ENCODE data around the gene ARL15. TPM values are rescaled to one million over a fixed set of nuclear protein-coding genes. Genes with fewer than 3 reads are reported as not detected.

The ARL15 gene
- total RNA-seq, 1 donor from 2014 or later: 10.4 TPM

DNA sequence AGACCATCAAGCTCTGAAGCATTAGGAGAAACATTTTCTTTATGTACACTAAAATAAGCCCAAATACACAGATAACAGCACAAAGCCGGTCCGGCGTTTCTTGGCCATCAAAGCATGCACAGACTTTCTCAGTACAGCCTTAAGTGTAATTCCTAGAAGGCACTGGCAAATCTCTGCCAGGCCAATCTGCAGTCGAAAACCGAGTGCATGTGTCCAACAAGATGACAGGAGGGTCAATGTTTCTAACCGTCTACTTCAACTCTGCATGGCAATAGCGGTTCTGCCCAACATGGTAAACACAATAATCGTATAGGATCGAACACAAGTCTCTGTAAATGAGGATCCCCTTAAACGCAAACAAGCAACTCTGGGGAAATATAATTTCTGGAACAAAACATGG is 1.1 kb downstream of the ARL15 start:
- Mint-ChIP-seq H3K4me1 (ENCODE audit: low read depth) (peaks cover 26% of the 10 kb centered on the region), H3K27ac (peak overlapping the region; percentile 23), H3K36me3 (ENCODE audit: low read depth) (no peaks in the 10 kb centered on the region), H3K9me3 (no peaks in the 10 kb centered on the region), H3K27me3 (ENCODE audit: insufficient read depth) (peaks cover 16% of the 10 kb centered on the region), H3K4me3 (peak overlapping the region; percentile 91)
- no peak for DNase-seq (ENCODE audit: low spot score)
- intact Hi-C loops (cut with micrococcal nuclease): no loop called here

DNA sequence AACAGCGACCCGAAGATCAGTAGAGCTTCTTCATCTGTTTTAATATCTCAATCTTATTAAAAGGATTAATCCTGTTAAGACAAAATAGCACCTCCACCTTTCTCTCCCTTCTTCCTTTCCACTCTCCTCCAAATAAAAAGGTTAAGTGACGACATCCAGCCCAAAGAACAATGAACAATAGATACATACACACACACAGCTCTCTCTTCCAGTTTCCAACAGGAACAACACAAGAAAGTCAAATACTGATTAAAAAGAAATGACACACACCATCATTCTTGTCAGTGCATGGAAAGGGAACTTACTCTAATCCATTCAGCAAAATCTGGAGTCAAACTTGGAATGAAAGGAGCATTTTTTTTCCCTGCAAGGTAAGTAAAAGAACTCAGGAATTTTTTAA is 2.8 kb downstream of the ARL15 start:
- intact Hi-C loops (cut with micrococcal nuclease): no loop called here
- Mint-ChIP-seq H3K27me3 (ENCODE audit: insufficient read depth) (peaks cover 4% of the 10 kb centered on the region), H3K9me3 (no peaks in the 10 kb centered on the region)

DNA sequence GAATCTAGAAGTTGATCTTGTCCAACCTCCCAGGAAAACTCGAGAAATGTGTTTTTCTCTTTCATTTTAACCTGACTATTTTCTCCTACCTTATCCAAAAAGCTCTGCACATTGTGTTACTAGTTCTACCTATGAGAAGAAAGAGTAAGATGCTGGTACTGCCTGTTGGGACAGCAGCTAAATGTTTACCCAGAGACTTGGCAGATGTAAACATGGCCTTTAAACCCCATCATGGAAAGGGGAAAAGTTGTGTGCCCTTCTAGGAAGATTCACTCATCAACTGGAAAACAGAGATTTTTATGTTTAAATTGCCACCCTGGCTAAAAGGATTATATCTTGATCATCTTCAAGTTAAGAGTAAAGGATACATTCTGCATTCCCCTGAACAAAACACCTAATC is 3.5 kb downstream of the ARL15 start:
- Mint-ChIP-seq H3K4me1 (ENCODE audit: low read depth) (peaks cover 29% of the 10 kb centered on the region), H3K27ac (no peak overlapping the region), H3K36me3 (ENCODE audit: low read depth) (no peaks in the 10 kb centered on the region), H3K27me3 (ENCODE audit: insufficient read depth) (peaks cover 3% of the 10 kb centered on the region), H3K4me3 (no peak overlapping the region), H3K9me3 (no peaks in the 10 kb centered on the region)
- DNase-seq (ENCODE audit: low spot score): no peak
- intact Hi-C loops (cut with micrococcal nuclease): no loop called here

More for the DNA sequence above, 2.8 kb downstream of the ARL15 start:
- peaks cover 26% of the 10 kb centered on the region for H3K4me1 Mint-ChIP-seq (ENCODE audit: low read depth)
- DNase-seq (ENCODE audit: low spot score): no peak
- H3K4me3 Mint-ChIP-seq: no peak overlapping the region
- no peak overlapping the region for H3K27ac Mint-ChIP-seq
- H3K36me3 Mint-ChIP-seq (ENCODE audit: low read depth): no peaks in the 10 kb centered on the region

DNA sequence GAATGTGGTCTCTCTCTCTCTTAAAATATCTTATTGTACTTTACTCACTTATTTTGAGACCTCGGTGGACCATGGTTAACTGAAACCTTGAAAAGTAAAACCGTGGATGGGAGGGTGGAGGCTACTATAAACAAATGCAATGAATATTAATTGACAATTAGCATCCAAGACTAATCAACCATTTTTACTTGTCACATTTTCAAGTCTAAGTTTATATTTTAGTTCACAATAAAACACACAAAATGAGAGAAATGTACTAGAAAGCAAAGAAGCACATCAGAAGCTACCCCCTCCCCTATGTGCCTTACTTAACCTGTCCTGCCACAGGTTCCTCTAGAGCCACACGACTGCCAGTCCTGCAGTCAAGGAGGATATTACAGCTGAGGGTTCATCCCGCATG is 4.6 kb downstream of the ARL15 start:
- Mint-ChIP-seq H3K4me3 (no peak overlapping the region), H3K36me3 (ENCODE audit: low read depth) (no peaks in the 10 kb centered on the region), H3K27me3 (ENCODE audit: insufficient read depth) (no peaks in the 10 kb centered on the region), H3K9me3 (no peaks in the 10 kb centered on the region), H3K4me1 (ENCODE audit: low read depth) (peaks cover 31% of the 10 kb centered on the region), H3K27ac (no peak overlapping the region)
- intact Hi-C loops (cut with micrococcal nuclease): no loop called here
- no peak for DNase-seq (ENCODE audit: low spot score)

DNA sequence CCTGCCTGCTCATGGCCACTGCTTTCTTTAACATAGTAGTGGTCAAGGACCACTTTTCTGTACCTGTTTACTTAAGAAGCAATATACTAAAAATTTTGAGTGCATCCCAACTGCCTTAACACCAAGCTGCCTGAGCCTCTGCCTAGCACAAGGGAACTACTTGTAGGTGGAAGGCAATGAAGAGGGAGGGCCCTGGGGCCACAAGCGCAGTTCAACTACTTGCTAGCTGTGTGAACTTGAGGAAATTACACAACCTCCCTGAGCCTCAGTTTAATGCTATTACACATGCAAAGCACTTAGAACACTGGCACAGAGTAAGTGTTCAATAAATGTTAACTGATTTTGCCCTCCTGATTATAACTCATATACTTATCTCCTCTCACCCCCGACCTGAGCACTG is 6.3 kb downstream of the ARL15 start:
- no peaks in the 10 kb centered on the region for H3K9me3 Mint-ChIP-seq
- intact Hi-C loops (cut with micrococcal nuclease): no loop called here
- no peak overlapping the region for H3K4me3 Mint-ChIP-seq
- peaks cover 22% of the 10 kb centered on the region for H3K4me1 Mint-ChIP-seq (ENCODE audit: low read depth)
- H3K36me3 Mint-ChIP-seq (ENCODE audit: low read depth): no peaks in the 10 kb centered on the region
- H3K27me3 Mint-ChIP-seq (ENCODE audit: insufficient read depth): no peaks in the 10 kb centered on the region
- H3K27ac Mint-ChIP-seq: no peak overlapping the region
- DNase-seq (ENCODE audit: low spot score): no peak

DNA sequence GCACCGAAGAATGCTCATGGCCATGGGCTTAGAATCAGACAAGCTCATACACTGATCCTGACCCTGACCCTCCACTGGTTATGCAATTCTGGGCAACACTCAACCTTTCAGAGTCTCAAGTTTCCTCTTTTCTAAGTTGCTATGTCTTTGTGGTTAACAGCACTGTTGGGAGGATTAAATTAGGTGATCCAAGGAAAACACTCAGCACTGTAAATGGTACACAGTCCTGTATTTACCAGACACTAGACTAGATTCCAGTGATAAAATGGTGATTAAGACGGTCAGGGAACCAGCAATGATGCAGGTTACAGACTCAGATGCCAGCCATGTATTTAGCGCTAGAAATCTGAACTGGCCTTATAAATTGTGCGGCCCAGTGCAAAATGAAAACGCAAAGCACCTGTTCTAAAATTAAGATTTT is 8.1 kb downstream of the ARL15 start:
- Mint-ChIP-seq H3K36me3 (ENCODE audit: low read depth) (no peaks in the 10 kb centered on the region), H3K27me3 (ENCODE audit: insufficient read depth) (no peaks in the 10 kb centered on the region), H3K9me3 (no peaks in the 10 kb centered on the region), H3K27ac (no peak overlapping the region), H3K4me3 (no peak overlapping the region), H3K4me1 (ENCODE audit: low read depth) (peaks cover 20% of the 10 kb centered on the region)
- no peak for DNase-seq (ENCODE audit: low spot score)
- intact Hi-C loops (cut with micrococcal nuclease): no loop called here

DNA sequence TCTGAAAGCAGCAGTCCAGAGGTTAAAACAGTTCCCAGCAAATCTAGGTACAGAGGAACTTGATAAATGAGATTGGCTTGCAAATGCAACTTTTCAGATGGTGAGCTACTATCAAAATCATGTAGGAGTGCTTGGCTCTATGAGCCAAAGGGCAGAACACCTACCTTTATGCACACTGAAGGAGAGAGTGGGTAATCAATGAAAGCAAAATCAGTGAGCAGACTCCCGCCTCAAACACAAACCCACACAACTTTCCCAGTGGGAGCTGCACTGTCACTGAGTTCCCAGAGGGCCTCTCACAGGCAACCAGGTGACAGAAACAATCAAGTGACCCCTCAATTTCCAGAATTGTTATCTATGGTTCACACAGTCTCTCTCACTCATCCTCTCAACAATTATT is 8.5 kb downstream of the ARL15 start:
- Mint-ChIP-seq H3K9me3 (no peaks in the 10 kb centered on the region), H3K27me3 (ENCODE audit: insufficient read depth) (no peaks in the 10 kb centered on the region), H3K36me3 (ENCODE audit: low read depth) (no peaks in the 10 kb centered on the region), H3K4me3 (no peak overlapping the region), H3K4me1 (ENCODE audit: low read depth) (peaks cover 20% of the 10 kb centered on the region), H3K27ac (no peak overlapping the region)
- no peak for DNase-seq (ENCODE audit: low spot score)
- intact Hi-C loops (cut with micrococcal nuclease): no loop called here

DNA sequence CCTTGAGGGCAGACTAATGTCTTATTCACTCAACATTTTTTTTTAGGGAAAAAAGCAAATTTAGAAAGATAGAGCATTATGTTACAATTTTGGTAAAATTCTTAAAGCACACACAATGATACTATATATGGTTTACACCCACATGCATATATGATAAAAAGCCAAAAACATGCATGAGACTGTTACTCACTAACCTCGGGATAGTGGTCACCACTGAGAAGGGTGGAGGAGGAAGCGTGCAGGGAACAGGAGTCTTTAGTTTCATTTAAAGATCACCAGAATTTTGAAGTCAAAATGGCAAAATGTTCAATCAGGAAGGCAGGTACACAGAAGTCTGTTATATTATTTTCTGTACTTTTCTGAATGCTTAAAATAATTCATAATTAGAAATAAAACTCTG is 9.2 kb downstream of the ARL15 start:
- intact Hi-C loops (cut with micrococcal nuclease): no loop called here
- Mint-ChIP-seq H3K9me3 (no peaks in the 10 kb centered on the region), H3K36me3 (ENCODE audit: low read depth) (no peaks in the 10 kb centered on the region)

DNA sequence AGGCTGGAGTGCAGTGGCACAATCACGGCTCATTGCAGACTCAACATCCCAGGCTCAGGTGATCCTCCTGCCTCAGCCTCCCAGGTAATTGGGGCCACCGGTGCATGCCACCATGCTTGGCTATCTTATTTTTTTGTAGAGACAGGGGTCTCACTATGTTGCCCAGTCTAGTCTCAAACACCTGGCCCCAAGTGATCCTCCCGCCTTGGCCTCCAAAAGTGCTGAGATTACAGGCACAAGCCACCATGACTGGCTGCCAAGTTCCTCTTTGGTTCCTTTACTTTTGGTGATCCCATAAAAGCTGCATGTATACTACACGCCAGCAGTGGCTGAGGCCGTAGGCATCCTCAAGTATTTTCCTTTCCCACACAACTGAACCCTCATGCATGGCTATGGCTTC is 11.4 kb downstream of the ARL15 start:
- DNase-seq (ENCODE audit: low spot score): no peak
- Mint-ChIP-seq H3K36me3 (ENCODE audit: low read depth) (no peaks in the 10 kb centered on the region), H3K4me3 (no peak overlapping the region), H3K9me3 (no peaks in the 10 kb centered on the region), H3K27ac (no peak overlapping the region), H3K4me1 (ENCODE audit: low read depth) (peaks cover 23% of the 10 kb centered on the region), H3K27me3 (ENCODE audit: insufficient read depth) (peaks cover 4% of the 10 kb centered on the region)
- intact Hi-C loops (cut with micrococcal nuclease): no loop called here

More for the DNA sequence above, 9.2 kb downstream of the ARL15 start:
- no peaks in the 10 kb centered on the region for H3K27me3 Mint-ChIP-seq (ENCODE audit: insufficient read depth)
- peaks cover 20% of the 10 kb centered on the region for H3K4me1 Mint-ChIP-seq (ENCODE audit: low read depth)
- no peak overlapping the region for H3K4me3 Mint-ChIP-seq
- DNase-seq (ENCODE audit: low spot score): no peak
- H3K27ac Mint-ChIP-seq: no peak overlapping the region

DNA sequence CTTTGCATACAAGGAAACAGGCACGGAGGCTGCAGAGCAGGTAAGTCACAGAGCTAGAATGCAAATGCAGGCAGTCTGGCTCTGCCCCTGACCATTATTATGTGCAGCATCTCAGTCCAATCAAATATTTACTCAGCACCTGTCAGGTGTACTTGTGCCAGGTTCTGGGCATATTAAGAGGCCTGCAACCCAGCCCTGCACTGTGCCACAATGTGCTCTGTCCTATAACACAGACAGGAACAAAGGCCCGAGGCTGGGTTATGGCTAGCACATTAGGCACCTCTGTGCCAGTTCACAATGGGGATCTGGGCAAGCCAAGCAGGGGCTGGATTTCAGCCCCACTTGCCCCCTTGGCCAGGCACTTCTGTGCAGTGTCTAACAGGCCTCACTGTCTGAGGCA is 14.0 kb downstream of the ARL15 start:
- no peak overlapping the region for H3K27ac Mint-ChIP-seq
- H3K4me1 Mint-ChIP-seq (ENCODE audit: low read depth): peaks cover 16% of the 10 kb centered on the region
- no peaks in the 10 kb centered on the region for H3K9me3 Mint-ChIP-seq
- intact Hi-C loops (cut with micrococcal nuclease): no loop called here
- no peak overlapping the region for H3K4me3 Mint-ChIP-seq
- no peak for DNase-seq (ENCODE audit: low spot score)
- H3K27me3 Mint-ChIP-seq (ENCODE audit: insufficient read depth): peaks cover 4% of the 10 kb centered on the region
- no peaks in the 10 kb centered on the region for H3K36me3 Mint-ChIP-seq (ENCODE audit: low read depth)

DNA sequence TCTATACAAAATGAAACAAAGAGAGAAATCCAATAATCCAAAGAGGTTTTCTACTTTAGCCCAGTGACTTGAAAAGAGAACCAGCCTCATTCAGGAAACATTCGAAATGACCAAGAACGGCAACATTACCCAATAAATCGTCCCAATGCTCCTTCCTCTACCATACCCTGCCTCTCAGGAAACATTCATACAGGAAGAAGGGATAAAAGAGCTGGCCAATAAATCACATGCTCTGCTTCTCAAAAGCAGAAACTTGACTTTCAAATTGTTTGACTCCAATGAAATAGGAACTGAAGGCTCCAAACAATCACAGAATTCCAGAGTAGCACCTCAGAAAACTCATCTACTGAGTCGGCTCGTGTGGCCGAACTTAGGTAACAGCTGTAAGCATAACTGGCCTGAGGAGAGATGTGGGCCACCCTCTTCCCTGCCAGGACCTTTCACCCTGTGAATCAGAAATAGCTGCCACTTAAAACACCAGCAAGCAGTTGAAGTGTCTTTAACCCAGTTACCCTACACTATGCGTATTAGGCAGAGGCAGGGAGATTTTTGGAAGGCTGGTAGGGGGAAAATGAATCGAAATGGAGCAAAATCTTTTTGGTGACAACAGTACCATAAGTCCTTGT is 14.6 kb downstream of the ARL15 start:
- Mint-ChIP-seq H3K4me1 (ENCODE audit: low read depth) (peaks cover 10% of the 10 kb centered on the region), H3K36me3 (ENCODE audit: low read depth) (no peaks in the 10 kb centered on the region), H3K27me3 (ENCODE audit: insufficient read depth) (peaks cover 4% of the 10 kb centered on the region), H3K4me3 (no peak overlapping the region), H3K9me3 (no peaks in the 10 kb centered on the region), H3K27ac (no peak overlapping the region)
- no peak for DNase-seq (ENCODE audit: low spot score)
- intact Hi-C loops (cut with micrococcal nuclease): no loop called here

DNA sequence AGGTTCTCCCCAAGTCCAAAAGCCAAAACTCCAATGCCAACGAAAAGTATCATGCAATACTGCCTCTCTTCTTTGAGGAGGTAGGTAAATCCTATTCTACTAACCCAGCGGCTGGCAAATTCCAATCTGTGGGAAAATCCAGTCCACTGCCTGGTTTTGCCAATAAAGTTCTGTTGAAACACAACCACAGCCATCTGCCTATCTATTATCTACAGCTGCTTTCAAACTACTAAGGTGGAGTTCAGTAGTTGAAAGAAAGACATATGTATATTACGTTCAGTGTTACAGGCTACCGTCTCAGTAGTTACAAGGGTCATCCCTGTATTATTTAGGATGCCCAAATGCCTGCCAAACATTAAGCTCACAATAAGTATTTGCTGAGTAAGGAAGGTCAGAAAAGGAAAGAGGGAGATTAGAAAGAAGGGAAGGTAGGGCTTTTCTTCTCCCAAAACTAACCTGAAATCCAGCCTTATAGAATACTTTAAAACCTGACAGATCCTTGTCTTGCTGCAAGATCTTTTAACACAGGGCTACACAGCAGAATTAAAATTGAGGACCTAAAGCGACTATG is 16.2 kb downstream of the ARL15 start:
- H3K27ac Mint-ChIP-seq: no peak overlapping the region
- intact Hi-C loops (cut with micrococcal nuclease): no loop called here
- no peaks in the 10 kb centered on the region for H3K36me3 Mint-ChIP-seq (ENCODE audit: low read depth)
- no peak overlapping the region for H3K4me3 Mint-ChIP-seq
- H3K9me3 Mint-ChIP-seq: no peaks in the 10 kb centered on the region
- peaks cover 5% of the 10 kb centered on the region for H3K4me1 Mint-ChIP-seq (ENCODE audit: low read depth)
- H3K27me3 Mint-ChIP-seq (ENCODE audit: insufficient read depth): peaks cover 4% of the 10 kb centered on the region
- no peak for DNase-seq (ENCODE audit: low spot score)

DNA sequence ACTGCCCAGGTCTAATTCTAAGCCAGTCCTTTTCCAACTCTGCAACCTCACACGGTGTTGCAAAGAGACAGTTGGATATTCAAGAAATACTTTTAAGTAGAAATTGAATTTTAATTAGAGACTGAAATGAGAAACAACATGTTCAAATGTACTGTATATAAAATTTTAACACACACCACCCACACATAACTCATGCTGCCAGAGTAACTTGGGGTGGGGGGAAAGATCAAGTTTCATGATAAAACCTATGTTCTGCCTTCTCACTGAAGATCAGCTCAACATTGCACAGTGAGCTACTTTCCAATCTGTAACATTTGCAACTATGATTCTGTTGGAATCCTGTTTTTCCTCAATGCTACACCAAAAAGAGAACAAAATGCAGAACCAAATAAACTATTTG is 17.5 kb downstream of the ARL15 start:
- DNase-seq (ENCODE audit: low spot score): no peak
- Mint-ChIP-seq H3K27ac (no peak overlapping the region), H3K27me3 (ENCODE audit: insufficient read depth) (peaks cover 4% of the 10 kb centered on the region), H3K4me3 (no peak overlapping the region), H3K4me1 (ENCODE audit: low read depth) (peaks cover 5% of the 10 kb centered on the region), H3K36me3 (ENCODE audit: low read depth) (no peaks in the 10 kb centered on the region), H3K9me3 (peaks cover under 1% of the 10 kb centered on the region)
- intact Hi-C loops (cut with micrococcal nuclease): no loop called here

DNA sequence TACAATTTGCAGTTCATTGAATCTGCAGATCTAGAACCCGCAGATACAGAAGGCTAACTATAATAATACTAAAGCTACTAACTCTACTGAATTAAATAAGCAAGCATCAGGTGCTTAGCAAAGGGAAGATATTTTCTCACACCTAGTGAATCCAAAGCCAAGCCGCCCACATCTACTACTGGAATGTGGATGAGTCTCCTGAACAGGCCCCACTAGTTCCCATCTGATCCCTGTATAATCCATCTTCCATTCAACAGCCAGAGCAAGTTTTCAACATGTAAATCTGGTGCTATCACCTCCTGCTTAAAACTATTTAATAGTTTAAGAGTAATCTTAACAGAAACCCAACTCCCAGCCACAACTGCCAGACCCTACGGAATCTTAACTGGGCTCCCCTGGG is 18.9 kb downstream of the ARL15 start:
- H3K4me1 Mint-ChIP-seq (ENCODE audit: low read depth): peaks cover 5% of the 10 kb centered on the region
- peaks cover 7% of the 10 kb centered on the region for H3K9me3 Mint-ChIP-seq
- intact Hi-C loops (cut with micrococcal nuclease): no loop called here
- no peaks in the 10 kb centered on the region for H3K36me3 Mint-ChIP-seq (ENCODE audit: low read depth)
- H3K27me3 Mint-ChIP-seq (ENCODE audit: insufficient read depth): peaks cover 4% of the 10 kb centered on the region
- no peak for DNase-seq (ENCODE audit: low spot score)
- no peak overlapping the region for H3K27ac Mint-ChIP-seq
- no peak overlapping the region for H3K4me3 Mint-ChIP-seq

Measured in activated T-helper 1 cell treated with anti-CD3 and anti-CD28 coated beads, Interleukin-12 subunit alpha, Interleukin-12 subunit beta, Interleukin-2, Interleukin-4 antibody, amounts not matched to agents 30 ng/mL and 10 ng/mL and 1 ng/mL, durations not matched to agents 14 hours and 24 hours and 36 hours (primary cell).